ENCODE data around the gene CYP2W1.

CYP2W1 gene

DNA sequence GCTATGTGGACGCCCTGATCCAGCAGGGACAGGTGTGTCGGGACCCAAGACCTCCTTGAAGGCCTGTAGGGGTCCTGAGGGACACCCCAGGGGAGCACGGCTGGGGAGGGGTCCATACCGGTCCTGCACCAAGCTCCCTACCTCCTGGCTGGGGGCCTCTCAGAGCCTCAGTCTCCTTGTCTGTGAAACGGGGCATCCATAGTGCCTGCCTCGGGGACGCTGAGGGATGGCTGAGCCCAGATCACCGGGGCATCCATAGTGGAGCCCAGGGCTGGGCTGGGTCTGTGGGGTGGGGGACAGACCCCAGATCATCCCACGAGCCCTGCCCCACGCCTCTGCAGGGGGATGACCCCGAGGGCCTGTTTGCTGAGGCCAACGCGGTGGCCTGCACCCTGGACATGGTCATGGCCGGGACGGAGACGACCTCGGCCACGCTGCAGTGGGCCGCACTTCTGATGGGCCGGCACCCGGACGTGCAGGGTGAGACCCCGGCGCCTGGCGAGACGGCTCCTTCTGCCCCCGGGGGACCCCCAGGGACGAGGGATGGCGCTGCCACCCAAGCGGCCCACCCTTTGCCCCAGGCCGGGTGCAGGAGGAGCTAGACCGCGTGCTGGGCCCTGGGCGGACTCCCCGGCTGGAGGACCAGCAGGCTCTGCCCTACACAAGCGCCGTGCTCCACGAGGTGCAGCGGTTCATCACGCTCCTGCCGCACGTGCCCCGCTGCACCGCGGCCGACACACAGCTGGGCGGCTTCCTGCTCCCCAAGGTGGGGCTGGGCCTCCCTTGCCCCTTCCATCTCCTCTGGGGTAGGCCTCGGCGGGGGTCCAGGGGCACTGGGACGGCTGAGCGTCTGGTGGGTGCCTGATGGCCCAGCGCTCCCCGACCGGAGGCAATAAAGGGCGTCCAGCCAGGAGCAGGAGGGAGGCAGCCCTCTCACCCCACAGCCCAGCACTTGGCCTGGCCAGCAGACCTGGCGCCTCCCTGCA lies 4.1 kb downstream of the CYP2W1 start:
- H3K27ac ChIP-seq, result peak overlapping the region; percentile 92
- no peaks in the 10 kb centered on the region for H3K36me3 ChIP-seq
- no peaks in the 10 kb centered on the region for H3K9me3 ChIP-seq
- no peak for TF ChIP-seq Cebpa-rat (IDR thresholded peaks at IDR 0.05)
- no peaks in the 10 kb centered on the region for H4K20me1 ChIP-seq
- peak overlapping the region; percentile 69 for H3K9ac ChIP-seq
- peaks cover 95% of the 10 kb centered on the region for H3K4me1 ChIP-seq
- H3K4me3 ChIP-seq, result peak overlapping the region; percentile 29; the same call in 1 of the 2 replicates
- peak overlapping the region; percentile 84 for H3K4me2 ChIP-seq
- no peaks in the 10 kb centered on the region for H3K27me3 ChIP-seq

DNA sequence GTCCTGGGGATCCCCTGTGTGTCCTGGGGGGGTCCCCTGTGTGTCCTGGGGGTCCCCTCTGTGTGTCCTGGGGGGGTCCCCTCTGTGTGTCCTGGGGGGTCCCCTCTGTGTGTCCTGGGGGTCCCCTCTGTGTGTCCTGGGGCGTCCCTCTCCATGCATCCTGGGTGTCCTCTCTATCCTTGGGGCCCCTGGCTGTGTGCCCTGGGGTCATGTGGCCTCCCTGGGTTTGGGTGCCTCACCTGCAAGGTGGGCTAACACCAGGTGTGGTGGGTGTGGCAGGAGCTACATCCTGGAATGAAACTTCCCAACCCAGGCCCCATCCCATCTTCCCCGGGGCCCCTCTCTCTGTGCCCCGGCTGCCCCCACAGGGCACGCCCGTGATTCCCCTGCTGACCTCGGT lies 4.9 kb downstream of the CYP2W1 start:
- Histone ChIP-seq H3K36me3 (no peaks in the 10 kb centered on the region), H3K4me2 (peak overlapping the region; percentile 84), H3K4me1 (peaks cover 95% of the 10 kb centered on the region), H3K27ac (peak overlapping the region; percentile 92), H4K20me1 (no peaks in the 10 kb centered on the region), H3K9ac (peak overlapping the region; percentile 69), H3K4me3 (peak overlapping the region; percentile 29; the same call in 1 of the 2 replicates), H3K9me3 (no peaks in the 10 kb centered on the region), H3K27me3 (no peaks in the 10 kb centered on the region)
- no peak for TF ChIP-seq Cebpa-rat (IDR thresholded peaks at IDR 0.05)

DNA sequence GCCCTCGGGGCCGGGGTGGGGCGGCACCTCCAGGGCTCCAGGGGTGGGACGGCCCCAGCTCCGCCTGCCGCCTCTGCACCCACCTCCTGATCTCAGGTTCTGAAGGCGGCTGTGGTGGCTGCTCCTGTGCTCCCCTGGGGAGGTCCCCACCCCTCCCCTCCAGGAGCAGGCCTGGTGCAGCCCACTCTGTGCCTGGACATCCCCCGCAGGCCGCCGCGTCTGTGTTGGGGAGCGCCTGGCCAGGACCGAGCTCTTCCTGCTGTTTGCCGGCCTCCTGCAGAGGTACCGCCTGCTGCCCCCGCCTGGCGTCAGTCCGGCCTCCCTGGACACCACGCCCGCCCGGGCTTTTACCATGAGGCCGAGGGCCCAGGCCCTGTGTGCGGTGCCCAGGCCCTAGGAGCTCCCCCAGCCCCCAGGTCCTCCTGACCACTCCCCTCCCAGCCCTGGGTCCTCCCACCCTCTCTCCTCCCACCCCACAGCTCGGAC lies 5.5 kb downstream of the CYP2W1 start:
- no peaks in the 10 kb centered on the region for H3K9me3 ChIP-seq
- no peaks in the 10 kb centered on the region for H4K20me1 ChIP-seq
- peak overlapping the region; percentile 84 for H3K4me2 ChIP-seq
- H3K9ac ChIP-seq, result peak overlapping the region; percentile 69
- peaks cover 95% of the 10 kb centered on the region for H3K4me1 ChIP-seq
- H3K4me3 ChIP-seq, result peak overlapping the region; percentile 29; the same call in 1 of the 2 replicates
- H3K27me3 ChIP-seq, result no peaks in the 10 kb centered on the region
- no peaks in the 10 kb centered on the region for H3K36me3 ChIP-seq
- TF ChIP-seq Cebpa-rat (IDR thresholded peaks at IDR 0.05), result no peak
- H3K27ac ChIP-seq, result peak overlapping the region; percentile 92

DNA sequence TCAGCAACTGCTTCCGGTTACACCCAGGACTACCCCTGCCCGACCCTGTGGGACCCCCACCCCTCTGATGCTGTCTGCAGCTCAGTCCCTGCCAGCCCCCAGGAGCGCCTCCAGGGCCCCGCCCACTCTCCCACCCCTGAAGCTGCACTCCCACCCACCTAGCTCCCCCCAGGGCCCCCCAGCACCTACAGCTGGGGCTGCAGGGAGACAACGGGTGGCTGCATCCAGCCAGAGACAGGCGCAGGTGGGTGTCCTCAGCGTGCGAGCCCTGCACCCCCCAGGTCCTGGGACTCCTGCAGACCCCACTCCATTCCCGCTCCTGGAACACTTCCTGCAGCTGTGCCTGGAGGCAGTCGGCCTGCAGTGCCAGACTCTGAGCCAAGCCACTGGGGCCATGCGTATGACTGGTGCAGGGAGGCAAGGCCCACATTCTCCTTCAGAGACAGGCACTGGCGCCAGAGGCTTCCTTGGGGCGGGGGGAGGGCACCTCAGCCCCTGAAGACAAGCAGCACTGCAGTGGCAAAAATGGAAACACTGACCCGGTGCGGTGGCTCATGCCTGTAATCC lies 6.1 kb downstream of the CYP2W1 start:
- no peaks in the 10 kb centered on the region for H3K36me3 ChIP-seq
- peak overlapping the region; percentile 84 for H3K4me2 ChIP-seq
- H4K20me1 ChIP-seq, result no peaks in the 10 kb centered on the region
- H3K4me1 ChIP-seq, result peaks cover 95% of the 10 kb centered on the region
- TF ChIP-seq Cebpa-rat (IDR thresholded peaks at IDR 0.05), result no peak
- H3K9ac ChIP-seq, result no peak overlapping the region
- peak overlapping the region; percentile 92; the same call in 1 of the 2 replicates for H3K27ac ChIP-seq
- H3K4me3 ChIP-seq, result no peak overlapping the region
- no peaks in the 10 kb centered on the region for H3K9me3 ChIP-seq
- no peaks in the 10 kb centered on the region; the same call in 1 of the 2 replicates for H3K27me3 ChIP-seq

DNA sequence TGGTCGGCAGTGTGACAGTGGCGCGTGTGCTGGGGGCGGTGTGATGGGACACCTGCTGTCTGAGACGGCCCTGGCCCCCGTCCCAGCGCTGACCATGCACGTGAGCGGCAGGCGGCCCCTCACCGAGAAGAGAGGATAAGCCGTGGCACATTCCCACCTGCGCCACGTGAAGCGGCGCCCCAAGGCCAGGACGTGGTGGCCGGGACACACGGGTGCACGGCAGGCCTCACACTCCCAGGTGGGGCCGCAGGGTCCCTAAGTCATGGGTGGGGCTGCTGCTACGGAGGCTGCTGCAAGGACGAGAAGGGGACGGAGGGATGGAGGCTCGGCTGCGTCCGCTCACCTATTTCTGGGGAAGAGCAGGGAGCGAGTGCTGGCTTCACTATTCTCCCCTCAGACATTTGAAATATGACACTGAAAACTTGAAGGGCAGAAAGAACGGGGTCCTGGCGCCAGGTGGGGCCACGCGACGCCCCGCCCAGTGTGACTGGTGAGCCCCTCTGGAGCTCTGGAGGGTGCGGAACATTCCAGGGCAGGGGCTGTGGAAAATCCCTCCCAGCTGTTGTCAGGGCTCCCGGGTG lies 7.5 kb downstream of the CYP2W1 start:
- peaks cover 95% of the 10 kb centered on the region for H3K4me1 ChIP-seq
- no peaks in the 10 kb centered on the region for H3K36me3 ChIP-seq
- H3K9ac ChIP-seq, result no peak overlapping the region
- H3K27me3 ChIP-seq, result peaks cover 14% of the 10 kb centered on the region; the same call in 1 of the 2 replicates
- TF ChIP-seq Cebpa-rat (IDR thresholded peaks at IDR 0.05), result no peak
- 0 out of 2 replicates have a peak overlapping the region, but pooled peaks have one; percentile 13 for H3K27ac ChIP-seq
- no peaks in the 10 kb centered on the region for H3K9me3 ChIP-seq
- H3K4me2 ChIP-seq, result peak overlapping the region; percentile 95
- H3K4me3 ChIP-seq, result no peak overlapping the region
- no peaks in the 10 kb centered on the region for H4K20me1 ChIP-seq

DNA sequence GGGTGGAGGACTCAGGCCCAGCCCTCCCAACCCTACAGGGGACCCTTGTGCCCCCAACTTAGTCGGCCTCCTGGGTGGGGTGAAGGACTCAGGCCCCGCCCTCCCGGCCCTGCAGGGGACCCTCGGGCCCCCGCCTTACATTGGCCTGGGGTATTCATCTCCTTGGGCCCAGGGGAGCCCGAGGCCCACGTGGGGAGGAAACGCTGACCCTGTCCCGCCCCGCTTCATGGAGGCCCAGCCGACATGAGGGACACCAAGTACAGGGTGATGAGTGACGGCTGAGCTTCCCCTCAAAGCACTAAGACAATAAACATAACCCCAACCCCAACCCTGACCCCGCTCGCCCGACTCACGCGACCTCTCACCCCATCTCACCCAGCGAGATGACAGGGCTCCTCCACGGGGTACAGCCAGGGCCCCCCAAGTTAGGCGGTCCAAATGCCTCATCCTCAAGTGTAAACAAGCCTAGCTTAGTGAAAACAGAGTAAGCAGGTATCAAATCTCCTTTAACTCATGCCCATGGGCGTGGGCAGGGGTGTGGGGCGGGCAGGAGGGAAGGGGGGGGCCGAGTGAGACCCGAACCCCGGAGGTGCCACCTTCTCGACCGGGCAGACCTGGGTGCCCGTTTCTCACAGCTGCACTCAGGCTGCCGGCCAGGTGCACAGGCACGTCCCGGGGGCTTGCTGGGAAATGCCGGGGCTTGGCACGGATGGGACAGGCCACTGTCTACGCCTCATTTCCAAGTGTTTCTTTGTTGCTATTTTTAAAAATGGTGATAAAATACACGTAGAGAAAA lies 8.2 kb downstream of the CYP2W1 start:
- peak overlapping the region; percentile 56; the same call in 1 of the 2 replicates for H3K9ac ChIP-seq
- H3K4me2 ChIP-seq, result peak overlapping the region; percentile 95
- peaks cover 21% of the 10 kb centered on the region; the same call in 1 of the 2 replicates for H3K27me3 ChIP-seq
- peaks cover 95% of the 10 kb centered on the region for H3K4me1 ChIP-seq
- no peak overlapping the region for H3K4me3 ChIP-seq
- no peaks in the 10 kb centered on the region for H3K36me3 ChIP-seq
- no peaks in the 10 kb centered on the region for H4K20me1 ChIP-seq
- no peak for TF ChIP-seq Cebpa-rat (IDR thresholded peaks at IDR 0.05)
- no peaks in the 10 kb centered on the region for H3K9me3 ChIP-seq
- H3K27ac ChIP-seq, result peak overlapping the region; percentile 80

DNA sequence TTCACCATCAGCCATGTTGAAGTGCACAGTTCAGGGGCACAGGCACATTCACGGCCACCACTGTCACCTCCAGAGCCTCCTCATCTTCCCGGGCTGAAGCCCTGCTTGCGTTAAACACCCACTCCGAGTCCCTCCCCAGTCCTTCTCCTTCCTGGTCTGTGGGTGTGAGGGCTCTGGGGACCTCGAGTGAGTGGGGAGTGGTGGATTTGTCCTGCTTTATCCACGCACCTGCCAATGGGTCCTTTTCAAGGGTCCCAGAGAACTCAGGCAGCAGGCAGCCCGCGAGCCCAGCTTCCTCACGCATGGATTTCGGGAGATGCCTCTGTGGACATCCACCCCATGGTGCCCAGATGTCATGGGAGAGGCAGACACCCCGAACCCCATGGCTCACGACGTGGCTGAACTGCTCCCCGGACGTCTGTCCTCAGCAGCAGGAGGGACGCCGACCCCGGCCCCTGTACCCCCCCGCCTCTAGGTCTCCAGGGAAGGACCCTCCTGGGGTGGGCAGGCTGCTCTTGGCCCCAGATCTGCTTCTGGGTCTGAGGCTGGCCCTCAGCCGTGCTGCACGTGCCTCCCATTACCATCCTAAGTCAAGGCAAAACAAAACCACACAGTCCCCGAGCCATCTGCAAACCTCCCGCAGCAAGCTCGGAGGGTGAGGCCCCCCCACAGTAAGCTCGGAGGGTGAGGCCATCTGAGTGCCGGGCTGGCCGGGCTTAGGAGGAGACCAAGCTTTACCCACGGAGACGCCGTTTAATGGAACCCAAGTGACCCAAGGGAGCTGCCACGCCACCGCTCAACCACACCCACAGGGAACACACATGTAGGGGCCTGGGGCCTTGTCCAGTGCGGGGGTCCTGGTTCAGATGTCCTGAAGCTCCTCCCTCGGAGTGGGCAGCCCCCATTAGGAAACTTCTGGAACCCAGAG lies 9.0 kb downstream of the CYP2W1 start:
- no peaks in the 10 kb centered on the region for H3K9me3 ChIP-seq
- H3K27me3 ChIP-seq, result peaks cover 22% of the 10 kb centered on the region; the same call in 1 of the 2 replicates
- no peaks in the 10 kb centered on the region for H4K20me1 ChIP-seq
- peak overlapping the region; percentile 95 for H3K4me2 ChIP-seq
- H3K4me3 ChIP-seq, result no peak overlapping the region
- peak overlapping the region; percentile 56; the same call in 1 of the 2 replicates for H3K9ac ChIP-seq
- H3K36me3 ChIP-seq, result 0 out of 2 replicates have a peak, but pooled peaks cover 7% of the 10 kb centered on the region
- peaks cover 95% of the 10 kb centered on the region for H3K4me1 ChIP-seq
- peak overlapping the region; percentile 80 for H3K27ac ChIP-seq
- TF ChIP-seq Cebpa-rat (IDR thresholded peaks at IDR 0.05), result no peak
